ENCODE measurements around the gene TH. TPM values are rescaled to one million over a fixed set of nuclear protein-coding genes. Genes with fewer than 3 reads are reported as not detected.
A peak's percentile ranks its signal among the peaks of the same experiment; 100 is the strongest.

Gene TH
- total RNA-seq, 1 donor from 2014 or later, result not detected

- DNase-seq (ENCODE audit: low spot score), result peak; percentile 62
Measured at GRCh38 chr11:2142762-2143202, 28.8 kb downstream of the TH start.

- DNase-seq (ENCODE audit: low spot score), result peak; percentile 59
Measured at GRCh38 chr11:2142300-2142759, 29.3 kb downstream of the TH start.

GRCh38 chr11:2140411-2141400, 30.9 kb downstream of the TH start:
- DNase-seq (ENCODE audit: low spot score), result no peak

- DNase-seq (ENCODE audit: low spot score), result no peak
Measured at GRCh38 chr11:2139621-2140337, 31.8 kb downstream of the TH start.

GRCh38 chr11:2139123-2139521, 32.5 kb downstream of the TH start, which contains the start of gene IGF2:
Gene IGF2, minus strand, starts transcription at chr11:2139389. Its CDS starts 3,866 bp downstream, at chr11:2135523.
- peak; percentile 71 for DNase-seq (ENCODE audit: low spot score)

GRCh38 chr11:2138431-2139122, 33.0 kb downstream of the TH start:
- no peak for DNase-seq (ENCODE audit: low spot score)

GRCh38 chr11:2138068-2138430, 33.6 kb downstream of the TH start:
- DNase-seq (ENCODE audit: low spot score), result no peak

- peak; percentile 89 for DNase-seq (ENCODE audit: low spot score)
Measured at GRCh38 chr11:2137202-2138067, 34.2 kb downstream of the TH start.

- no peak for DNase-seq (ENCODE audit: low spot score)
Measured at GRCh38 chr11:2136952-2137201, 34.7 kb downstream of the TH start.

- no peak for DNase-seq (ENCODE audit: low spot score)
Measured at GRCh38 chr11:2136209-2136951, 35.2 kb downstream of the TH start.

GRCh38 chr11:2135648-2136201, 35.9 kb downstream of the TH start:
- DNase-seq (ENCODE audit: low spot score), result no peak

- no peak for DNase-seq (ENCODE audit: low spot score)
Measured at GRCh38 chr11:2135018-2135569, 36.5 kb downstream of the TH start.

- no peak for DNase-seq (ENCODE audit: low spot score)
Measured at GRCh38 chr11:2134022-2135010, 37.3 kb downstream of the TH start.

- DNase-seq (ENCODE audit: low spot score), result no peak
Measured at GRCh38 chr11:2133241-2134021, 38.2 kb downstream of the TH start.

GRCh38 chr11:2132874-2133240, 38.8 kb downstream of the TH start:
- DNase-seq (ENCODE audit: low spot score), result no peak

- DNase-seq (ENCODE audit: low spot score), result no peak
Measured at GRCh38 chr11:2132246-2132645, 39.4 kb downstream of the TH start.

GRCh38 chr11:2131371-2132236, 40.0 kb downstream of the TH start:
- no peak for DNase-seq (ENCODE audit: low spot score)
